ENCODE results near the gene FGF5. TPM values are rescaled to one million over a fixed set of nuclear protein-coding genes. Genes with fewer than 3 reads are reported as not detected.

The FGF5 gene
- total RNA-seq (not detected), polyA plus RNA-seq (not detected)
- long read RNA-seq, donor 1, result 0 reads
- long read RNA-seq, donor 2, result 0 reads
- long read RNA-seq, donor 3, result 0 reads
- long read RNA-seq, donor 4, result 0 reads
- long read RNA-seq, donor 5, result 0 reads
- long read RNA-seq, donor 6, result 0 reads
- long read RNA-seq, donor 7, result 0 reads
- long read RNA-seq, donor 8, result 0 reads
- long read RNA-seq, donor 9, result 0 reads
- long read RNA-seq, donor 10, result 0 reads

DNA sequence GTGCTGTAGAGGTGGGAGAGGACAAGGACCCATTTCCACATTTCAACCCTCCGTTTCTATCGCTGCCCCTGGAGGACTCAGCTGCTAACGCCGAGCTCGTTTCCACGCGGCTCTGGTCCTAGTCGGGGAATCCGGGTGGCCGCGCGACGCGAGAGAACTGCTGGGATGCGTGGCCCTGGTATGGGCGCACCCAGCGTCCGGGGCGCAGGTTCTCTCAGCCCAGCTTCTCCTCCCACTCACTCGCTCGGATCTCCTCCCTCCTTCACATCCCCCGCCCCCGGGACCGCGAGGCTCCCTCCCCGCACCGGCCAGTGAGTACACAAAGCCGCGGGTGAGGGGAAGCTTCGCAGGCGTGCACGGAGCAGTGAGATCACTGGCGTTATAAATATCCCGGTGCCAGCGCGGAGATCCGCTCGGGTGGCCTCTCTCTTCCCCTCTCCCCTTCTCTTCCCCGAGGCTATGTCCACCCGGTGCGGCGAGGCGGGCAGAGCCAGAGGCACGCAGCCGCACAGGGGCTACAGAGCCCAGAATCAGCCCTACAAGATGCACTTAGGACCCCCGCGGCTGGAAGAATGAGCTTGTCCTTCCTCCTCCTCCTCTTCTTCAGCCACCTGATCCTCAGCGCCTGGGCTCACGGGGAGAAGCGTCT lies at the start of gene FGF5:
Gene FGF5 (plus strand): TSS at position 412 of the 649 bp plus-strand sequence. CDS start 161 bp downstream, at position 573.
- Histone ChIP-seq H3K4me1 (replicated peaks in 1 of 2) (peaks cover 0 to 12% of the 10 kb centered on the region in 2 donors), H3K27me3 (peaks cover 57% of the 10 kb centered on the region), H3K9me3 (replicated peaks in 1 of 3) (no peaks in the 10 kb centered on the region), H3K36me3 (replicated peaks in 1 of 2) (no peaks in the 10 kb centered on the region), H3K4me3 (peak within 1 kb of the TSS in 1 of 4 donors; percentile 39), H3K27ac (no peak within 1 kb of the TSS)
- 0 to 4% (median 0%) methylated on average over 15 to 50 of the region's 50 CpGs for WGBS, 4 donors
- no peak for DNase-seq
- TF ChIP-seq POLR2A (IDR thresholded peaks at IDR 0.05), result no peak
- no peak for TF ChIP-seq CTCF (IDR thresholded peaks at IDR 0.05)
- intact Hi-C loops (cut with DNase I), result no loop called here

- no peak overlapping the region for H3K4me3 ChIP-seq
- H3K36me3 ChIP-seq (replicated peaks in 1 of 2), result no peaks in the 10 kb centered on the region
- no peaks in the 10 kb centered on the region for H3K4me1 ChIP-seq (replicated peaks in 1 of 2)
- DNase-seq, result no peak
- TF ChIP-seq POLR2A (IDR thresholded peaks at IDR 0.05), result no peak
- no peak for TF ChIP-seq CTCF (IDR thresholded peaks at IDR 0.05)
- intact Hi-C loops (cut with DNase I), result loop anchor here in 1 of 2 donors (10.0 kb wide), 1 partner anchor 1265 kb away; no protein-coding TSS in a partner anchor
- H3K27me3 ChIP-seq, result peaks cover 10% of the 10 kb centered on the region
- H3K27ac ChIP-seq, result no peak overlapping the region
- WGBS, 4 donors, result 45 to 58% (median 48%) methylated on average over 5 of the region's 5 CpGs
- H3K9me3 ChIP-seq (replicated peaks in 1 of 3), result no peaks in the 10 kb centered on the region
Observed at GRCh38 chr4:80219301-80220025, 47.0 kb upstream of the FGF5 start.

GRCh38 chr4:80220711-80221110 lies 45.8 kb upstream of the FGF5 start:
- WGBS, 4 donors, result 16 to 34% (median 20%) methylated on average over 3 of the region's 3 CpGs

More at GRCh38 chr4:80220711-80221110, 45.8 kb upstream of the FGF5 start:
- Histone ChIP-seq H3K27ac (no peak overlapping the region), H3K27me3 (peaks cover 18% of the 10 kb centered on the region), H3K9me3 (replicated peaks in 1 of 3) (no peaks in the 10 kb centered on the region), H3K4me1 (replicated peaks in 1 of 2) (no peaks in the 10 kb centered on the region), H3K4me3 (no peak overlapping the region), H3K36me3 (replicated peaks in 1 of 2) (no peaks in the 10 kb centered on the region)
- TF ChIP-seq POLR2A (IDR thresholded peaks at IDR 0.05) (no peak), CTCF (IDR thresholded peaks at IDR 0.05) (no peak)
- intact Hi-C loops (cut with DNase I), result no loop called here
- DNase-seq, result no peak
